ENCODE data around the gene ZNF750. TPM values are rescaled to one million over a fixed set of nuclear protein-coding genes. Genes with fewer than 3 reads are reported as not detected.

The ZNF750 gene
- total RNA-seq, 1 donor from 2014 or later: 0.34 TPM

DNA sequence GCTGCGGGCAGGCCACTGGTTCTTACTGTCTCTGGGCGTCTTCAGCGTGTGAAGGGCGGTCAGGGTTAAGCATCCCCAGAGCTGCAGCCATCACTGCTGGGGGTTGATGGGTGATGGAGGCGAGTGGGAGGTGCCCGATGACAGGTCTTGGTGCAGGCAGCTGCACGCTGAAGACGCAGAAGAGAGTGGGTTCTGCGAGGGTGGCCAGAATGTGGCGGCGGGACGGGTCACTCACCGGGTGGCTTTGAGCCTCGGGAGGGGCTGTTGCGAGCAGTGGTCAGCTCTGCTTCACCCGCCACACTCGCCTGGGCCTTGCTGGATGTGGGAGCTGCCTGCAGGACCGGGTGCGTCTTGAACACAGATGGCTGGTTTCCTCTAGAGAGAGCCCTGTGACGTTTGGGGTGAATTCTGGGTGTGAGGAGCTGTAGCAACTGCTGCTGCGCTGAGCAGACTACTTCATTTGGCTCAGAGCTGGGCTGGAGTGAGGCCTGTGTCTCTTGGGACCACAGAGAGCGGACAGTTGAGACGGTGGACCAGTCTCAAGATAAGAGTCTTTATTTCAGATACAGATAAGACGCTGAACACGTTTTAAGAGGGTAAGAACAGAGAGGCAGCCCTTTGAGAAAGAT lies 44.6 kb upstream of the ZNF750 start:
- Mint-ChIP-seq H3K36me3 (ENCODE audit: low read depth, unreplicated experiment) (peaks cover 19% of the 10 kb centered on the region), H3K4me3 (ENCODE audit: unreplicated experiment) (no peak overlapping the region), H3K4me1 (ENCODE audit: low read depth, unreplicated experiment) (peaks cover 12% of the 10 kb centered on the region), H3K9me3 (ENCODE audit: unreplicated experiment) (peaks cover 5% of the 10 kb centered on the region), H3K27me3 (ENCODE audit: low read depth, unreplicated experiment) (peaks cover 2% of the 10 kb centered on the region), H3K27ac (ENCODE audit: unreplicated experiment) (peak overlapping the region; percentile 12)
- Histone ChIP-seq H4K20me1 (ENCODE audit: insufficient read depth, low read length) (peaks cover 10% of the 10 kb centered on the region), H3K9me3 (ENCODE audit: insufficient read depth, low read depth, low read length) (no peaks in the 10 kb centered on the region), H3K4me1 (ENCODE audit: insufficient read depth, low read length) (peaks cover 7% of the 10 kb centered on the region), H3K4me2 (ENCODE audit: low read length) (no peak overlapping the region), H3K4me3 (ENCODE audit: insufficient read depth, low read depth, low read length) (no peak overlapping the region), H3K27me3 (ENCODE audit: insufficient read depth, low read length) (no peaks in the 10 kb centered on the region), H3K36me3 (ENCODE audit: insufficient read depth, low read length) (no peaks in the 10 kb centered on the region), H3K79me2 (ENCODE audit: insufficient read depth, low read length) (peaks cover 21% of the 10 kb centered on the region), H3K27ac (ENCODE audit: low read depth, low read length) (no peak overlapping the region), H3K9ac (ENCODE audit: low read length) (no peak overlapping the region), H2AFZ (ENCODE audit: low read depth, low read length) (no peak overlapping the region)
- no peak for FAIRE-seq
- no peak for TF ChIP-seq EZH2 (IDR thresholded peaks at IDR 0.05; ENCODE audit: insufficient read depth, low read length)
- TF ChIP-seq, protein P1, sequence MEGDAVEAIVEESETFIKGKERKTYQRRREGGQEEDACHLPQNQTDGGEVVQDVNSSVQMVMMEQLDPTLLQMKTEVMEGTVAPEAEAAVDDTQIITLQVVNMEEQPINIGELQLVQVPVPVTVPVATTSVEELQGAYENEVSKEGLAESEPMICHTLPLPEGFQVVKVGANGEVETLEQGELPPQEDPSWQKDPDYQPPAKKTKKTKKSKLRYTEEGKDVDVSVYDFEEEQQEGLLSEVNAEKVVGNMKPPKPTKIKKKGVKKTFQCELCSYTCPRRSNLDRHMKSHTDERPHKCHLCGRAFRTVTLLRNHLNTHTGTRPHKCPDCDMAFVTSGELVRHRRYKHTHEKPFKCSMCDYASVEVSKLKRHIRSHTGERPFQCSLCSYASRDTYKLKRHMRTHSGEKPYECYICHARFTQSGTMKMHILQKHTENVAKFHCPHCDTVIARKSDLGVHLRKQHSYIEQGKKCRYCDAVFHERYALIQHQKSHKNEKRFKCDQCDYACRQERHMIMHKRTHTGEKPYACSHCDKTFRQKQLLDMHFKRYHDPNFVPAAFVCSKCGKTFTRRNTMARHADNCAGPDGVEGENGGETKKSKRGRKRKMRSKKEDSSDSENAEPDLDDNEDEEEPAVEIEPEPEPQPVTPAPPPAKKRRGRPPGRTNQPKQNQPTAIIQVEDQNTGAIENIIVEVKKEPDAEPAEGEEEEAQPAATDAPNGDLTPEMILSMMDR (IDR thresholded peaks at IDR 0.05; ENCODE audit: insufficient read depth, low read depth, low read length): no peak
- no peak for DNase-seq (ENCODE audit: low read depth)

DNA sequence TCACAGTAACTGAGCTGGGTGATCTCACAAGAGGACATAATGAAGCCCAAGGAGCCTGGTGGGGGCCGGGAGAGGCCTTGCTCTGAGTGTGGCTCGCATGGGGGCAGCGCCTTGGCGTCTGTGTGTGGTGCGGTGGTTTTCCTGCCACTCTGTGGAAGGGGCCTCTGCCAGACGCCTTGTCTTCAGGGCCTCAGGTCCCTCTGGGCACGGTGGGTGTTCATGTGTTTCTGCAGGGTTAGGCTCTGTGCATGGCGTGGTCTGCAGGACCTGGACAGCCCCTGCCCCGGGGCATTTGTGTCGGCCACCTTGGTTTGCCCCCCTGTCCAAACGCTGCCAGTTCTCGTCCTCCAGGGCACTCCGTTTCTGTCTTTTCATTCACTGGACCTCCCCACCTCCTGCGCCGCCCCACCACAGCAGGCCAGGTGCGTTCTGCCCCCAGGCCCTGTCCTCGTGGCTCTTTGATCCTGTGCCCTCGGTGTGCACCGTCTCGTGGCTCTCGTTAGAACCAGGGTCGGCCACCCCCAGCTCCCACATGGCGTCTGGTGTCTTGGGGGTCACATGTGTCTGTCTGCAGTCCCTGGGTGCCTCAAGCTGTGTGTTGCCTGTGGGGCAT lies 43.7 kb upstream of the ZNF750 start:
- H3K4me1 ChIP-seq (ENCODE audit: insufficient read depth, low read length): peaks cover 7% of the 10 kb centered on the region
- no peak overlapping the region for H3K4me3 Mint-ChIP-seq (ENCODE audit: unreplicated experiment)
- H2AFZ ChIP-seq (ENCODE audit: low read depth, low read length): no peak overlapping the region
- H3K4me1 Mint-ChIP-seq (ENCODE audit: low read depth, unreplicated experiment): peaks cover 12% of the 10 kb centered on the region
- H3K79me2 ChIP-seq (ENCODE audit: insufficient read depth, low read length): peaks cover 23% of the 10 kb centered on the region
- H3K27ac ChIP-seq (ENCODE audit: low read depth, low read length): no peak overlapping the region
- H3K27me3 ChIP-seq (ENCODE audit: insufficient read depth, low read length): no peaks in the 10 kb centered on the region
- FAIRE-seq: no peak
- H3K4me3 ChIP-seq (ENCODE audit: insufficient read depth, low read depth, low read length): no peak overlapping the region
- H3K27me3 Mint-ChIP-seq (ENCODE audit: low read depth, unreplicated experiment): peaks cover 2% of the 10 kb centered on the region
- peaks cover 10% of the 10 kb centered on the region for H4K20me1 ChIP-seq (ENCODE audit: insufficient read depth, low read length)
- peaks cover 18% of the 10 kb centered on the region for H3K36me3 Mint-ChIP-seq (ENCODE audit: low read depth, unreplicated experiment)
- no peak for DNase-seq (ENCODE audit: low read depth)
- H3K9ac ChIP-seq (ENCODE audit: low read length): no peak overlapping the region
- no peaks in the 10 kb centered on the region for H3K9me3 ChIP-seq (ENCODE audit: insufficient read depth, low read depth, low read length)
- TF ChIP-seq EZH2 (IDR thresholded peaks at IDR 0.05; ENCODE audit: insufficient read depth, low read length): no peak
- TF ChIP-seq, protein P1 (IDR thresholded peaks at IDR 0.05; ENCODE audit: insufficient read depth, low read depth, low read length): no peak
- H3K9me3 Mint-ChIP-seq (ENCODE audit: unreplicated experiment): peaks cover 5% of the 10 kb centered on the region
- no peak overlapping the region for H3K4me2 ChIP-seq (ENCODE audit: low read length)
- H3K36me3 ChIP-seq (ENCODE audit: insufficient read depth, low read length): no peaks in the 10 kb centered on the region
- H3K27ac Mint-ChIP-seq (ENCODE audit: unreplicated experiment): no peak overlapping the region
